GM18499 (cell line): ENCODE measurements around the gene APOL3.
"Not testable (repeated sequence)": the region's sequence is repeated elsewhere in the genome, so short reads cannot be mapped to it uniquely, and the experiment has no call there.

ENCODE experiments used
- ATAC-seq: cut with Tn5 transposase; IDR thresholded peaks from one replicate; pipeline ENCODE4 v1.9.1; 2021; ENCODE audit warnings: moderate number of reproducible peaks; ENCODE audit not compliant: insufficient read depth, unreplicated experiment

The APOL3 gene, protein sequence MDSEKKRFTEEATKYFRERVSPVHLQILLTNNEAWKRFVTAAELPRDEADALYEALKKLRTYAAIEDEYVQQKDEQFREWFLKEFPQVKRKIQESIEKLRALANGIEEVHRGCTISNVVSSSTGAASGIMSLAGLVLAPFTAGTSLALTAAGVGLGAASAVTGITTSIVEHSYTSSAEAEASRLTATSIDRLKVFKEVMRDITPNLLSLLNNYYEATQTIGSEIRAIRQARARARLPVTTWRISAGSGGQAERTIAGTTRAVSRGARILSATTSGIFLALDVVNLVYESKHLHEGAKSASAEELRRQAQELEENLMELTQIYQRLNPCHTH

DNA sequence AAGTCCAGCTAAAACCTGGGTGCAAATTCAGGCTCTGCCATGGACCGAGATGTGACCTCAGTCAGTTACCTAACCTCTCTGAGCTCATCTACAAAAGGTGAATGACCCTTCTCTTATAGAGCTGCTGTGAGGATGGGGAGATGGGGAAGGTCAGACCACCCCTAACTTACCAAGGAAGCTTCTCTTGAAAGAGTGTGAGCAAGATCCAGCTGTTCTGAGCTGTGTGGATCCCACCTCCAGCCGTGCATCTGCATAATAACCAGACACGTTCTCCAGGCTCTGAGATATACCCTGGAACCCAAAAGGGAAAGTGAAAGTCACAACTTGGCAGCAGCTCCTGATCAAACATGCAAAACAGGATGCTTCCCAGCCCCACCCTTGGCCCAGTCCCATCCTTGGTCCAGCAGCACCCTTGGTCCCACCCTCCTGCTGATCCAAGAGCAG, at the start of gene APOL3:
TSS of gene APOL3 (minus strand) at position 257 of the 444 bp plus-strand sequence. CDS start 11,700 bp downstream, outside the sequence.
- no peak for ATAC-seq

DNA sequence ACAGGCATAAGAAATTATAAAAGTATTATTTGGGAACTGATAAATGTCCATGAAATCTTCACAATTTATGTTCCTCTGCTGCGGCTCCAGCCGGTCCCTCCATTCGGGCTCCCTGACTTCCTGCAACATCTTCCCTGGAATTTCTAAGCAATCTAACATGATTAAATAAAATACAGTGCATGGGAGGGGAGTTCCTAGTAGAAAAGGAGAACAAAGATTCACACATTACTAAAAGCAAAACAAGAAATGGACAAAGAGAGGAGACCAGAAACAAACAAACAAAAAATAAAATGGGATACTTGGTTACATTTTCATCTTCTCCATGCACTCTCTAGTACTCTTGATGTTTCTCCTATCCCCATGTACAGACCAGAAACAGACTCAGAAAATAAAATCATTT, 49.7 kb upstream of the APOL3 start:
- ATAC-seq = no peak

DNA sequence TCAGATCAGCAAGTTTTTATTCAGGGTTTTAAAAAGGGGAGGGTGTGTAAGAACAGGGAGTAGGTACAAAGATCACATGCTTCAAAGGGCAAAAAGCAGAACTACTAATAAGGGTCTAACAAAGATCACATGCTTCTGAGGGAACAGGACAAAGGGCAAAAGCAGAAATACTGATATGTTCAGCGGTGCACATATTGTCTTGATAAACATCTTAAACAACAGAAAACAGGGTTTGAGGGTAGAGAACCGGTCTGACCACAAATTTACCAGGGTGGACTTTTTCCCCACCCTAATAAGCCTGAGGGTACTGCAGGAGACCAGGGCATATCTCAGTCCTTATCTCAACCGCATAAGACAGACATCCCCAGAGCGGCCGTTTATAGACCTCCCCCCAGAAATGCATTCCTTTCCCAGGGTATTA, 48.9 kb upstream of the APOL3 start:
- not testable (repeated sequence) for ATAC-seq

DNA sequence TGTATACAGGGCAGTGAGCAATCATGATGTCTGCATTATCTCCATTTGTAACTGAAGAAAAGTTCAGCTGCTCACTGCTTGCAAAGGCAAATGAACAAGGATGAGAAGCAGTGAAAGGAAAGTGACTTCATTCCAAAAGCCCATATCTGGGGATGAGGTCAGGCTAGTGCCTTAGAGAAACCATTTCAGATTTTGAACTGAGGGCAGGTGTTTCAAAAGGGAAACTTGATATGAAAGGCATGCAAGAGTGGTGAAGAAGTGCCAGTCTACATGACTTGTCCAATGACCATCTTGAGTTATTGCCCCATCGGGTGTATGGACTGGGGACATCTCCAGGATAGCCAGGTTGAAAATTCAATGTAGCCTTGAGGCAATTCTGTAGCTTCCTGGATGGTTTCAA, 48.4 kb upstream of the APOL3 start:
- no peak for ATAC-seq

DNA sequence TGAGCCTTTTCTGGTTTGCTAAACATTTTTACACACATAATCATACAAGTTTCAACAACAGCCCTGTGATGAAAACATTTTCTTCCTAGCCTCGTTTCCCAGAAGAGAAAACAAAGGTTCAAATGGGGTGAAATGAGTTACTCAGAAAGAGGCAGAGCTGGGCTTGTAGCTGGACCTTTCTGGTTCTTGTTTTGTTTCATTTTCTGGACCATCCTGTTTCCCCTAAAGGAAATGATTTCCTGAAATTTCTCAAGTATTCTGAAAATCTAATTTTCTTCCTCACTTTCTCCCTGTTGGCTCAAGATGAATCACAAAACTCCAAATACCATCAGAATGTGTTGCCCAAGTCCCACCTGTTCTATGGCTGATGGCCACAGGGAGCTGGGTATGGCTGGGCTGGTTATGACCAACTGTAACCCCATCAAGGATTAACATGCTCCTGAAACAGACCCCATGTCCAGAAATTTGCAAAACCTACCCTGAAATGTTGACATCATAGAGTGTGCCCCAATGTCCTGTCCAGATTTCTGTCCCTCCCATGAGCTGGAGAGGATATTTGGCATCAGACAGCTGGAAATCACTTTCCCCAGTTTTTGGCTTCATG, 47.7 kb upstream of the APOL3 start:
- no peak for ATAC-seq

DNA sequence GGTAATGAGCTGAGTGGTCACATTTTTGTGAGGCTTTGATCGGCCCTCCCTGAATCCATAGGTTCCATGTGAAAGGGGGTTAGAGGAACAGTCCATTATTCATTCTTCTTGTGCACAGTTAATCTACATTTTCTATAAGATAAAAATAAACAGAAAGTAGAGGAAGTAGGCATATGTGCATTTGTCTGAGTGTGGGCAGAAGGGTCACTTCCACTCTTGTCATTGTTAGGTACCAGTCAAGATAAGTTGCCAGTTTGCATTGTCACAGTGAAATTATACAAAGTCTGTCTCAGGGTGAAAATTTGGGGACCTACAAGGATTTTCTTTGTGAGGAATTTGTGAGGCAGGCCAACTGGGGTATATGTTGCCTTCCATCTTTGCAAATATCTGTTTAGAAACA, 45.7 kb upstream of the APOL3 start:
- no peak for ATAC-seq

DNA sequence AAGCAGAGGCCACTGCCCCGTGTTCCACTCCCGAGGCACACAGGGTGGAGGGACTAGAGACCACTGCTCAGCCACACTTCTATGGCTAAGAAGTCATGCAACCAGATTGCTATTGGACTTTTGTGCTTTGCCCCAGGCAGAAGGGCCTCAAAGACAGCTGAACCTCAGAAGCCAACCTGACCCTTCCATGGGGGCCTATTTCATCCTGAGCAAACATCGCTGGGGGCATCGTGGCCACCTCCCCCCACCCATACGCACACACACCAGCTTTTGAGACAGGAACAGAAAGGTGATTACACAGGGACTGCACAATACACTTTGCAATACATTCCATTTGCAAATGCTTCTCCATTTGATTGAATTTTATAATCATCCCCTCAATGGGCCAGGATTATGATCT, 45.0 kb upstream of the APOL3 start:
- not testable (repeated sequence) for ATAC-seq

DNA sequence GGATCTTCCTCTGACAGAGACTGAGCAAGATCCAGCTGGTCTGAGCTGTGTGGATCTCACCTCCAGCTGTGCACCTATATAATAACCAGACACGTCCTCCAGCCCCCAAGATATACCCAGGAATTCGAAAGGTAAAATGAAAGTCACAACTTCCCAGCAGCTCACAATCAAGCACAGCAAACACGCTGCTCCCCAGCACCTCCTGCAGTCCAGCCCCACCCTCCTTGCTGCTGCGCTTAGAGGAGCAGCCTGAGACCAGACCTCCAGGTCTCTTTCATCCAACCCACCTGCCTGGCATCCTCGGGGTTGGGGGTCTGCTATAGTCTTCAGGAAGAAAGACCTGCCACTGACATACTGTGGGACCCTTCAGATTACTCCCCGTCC, 44.1 kb upstream of the APOL3 start:
- ATAC-seq = no peak

DNA sequence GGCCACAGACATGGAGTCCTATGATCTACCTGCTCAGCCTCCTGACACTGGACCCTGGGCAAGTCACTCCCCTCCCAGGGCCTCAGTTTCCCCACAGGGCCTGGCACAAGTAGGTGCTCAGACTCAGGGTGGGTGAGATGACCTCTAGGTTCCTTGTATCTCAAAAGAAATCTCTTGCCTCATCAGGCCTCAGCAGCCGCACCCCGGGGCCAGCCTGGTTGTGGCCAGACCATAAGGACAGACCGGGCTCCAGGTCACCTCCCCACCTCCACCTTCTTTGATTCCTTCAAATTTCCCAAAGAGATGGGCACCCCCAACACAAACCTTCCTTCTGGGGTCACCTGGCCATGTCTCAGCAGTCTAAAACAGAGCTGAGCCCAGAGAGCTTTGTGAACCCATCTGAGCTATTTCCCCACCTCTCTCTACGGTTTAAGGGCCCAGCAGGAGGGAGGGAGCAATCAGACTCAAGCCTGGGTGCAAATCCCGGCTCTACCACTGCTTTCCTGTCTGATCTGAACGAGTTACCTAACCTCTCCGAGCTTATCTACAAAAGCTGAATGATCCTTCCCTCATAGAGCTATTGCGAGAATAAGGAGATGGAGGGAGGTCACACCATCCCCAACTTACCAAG, 43.6 kb upstream of the APOL3 start:
- ATAC-seq = no peak

DNA sequence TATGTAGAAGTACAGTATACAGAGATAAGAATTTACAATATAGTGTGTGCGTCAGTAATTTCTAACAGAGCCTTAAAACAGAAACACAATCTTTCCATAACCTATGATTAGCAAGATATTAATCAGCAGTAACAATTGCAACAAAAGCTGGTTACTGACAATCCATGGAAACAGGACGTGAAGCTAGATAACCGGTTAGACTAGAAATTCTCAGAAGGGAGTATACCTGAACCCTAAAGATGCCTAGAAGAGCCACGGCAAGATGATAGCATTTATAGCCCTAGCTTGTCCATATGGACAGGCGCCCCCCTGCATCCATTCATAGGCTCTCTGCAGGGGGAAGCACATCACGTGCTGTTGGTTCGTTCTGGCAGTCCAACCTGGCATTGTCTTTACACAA, 42.9 kb upstream of the APOL3 start:
- ATAC-seq = not testable (repeated sequence)

DNA sequence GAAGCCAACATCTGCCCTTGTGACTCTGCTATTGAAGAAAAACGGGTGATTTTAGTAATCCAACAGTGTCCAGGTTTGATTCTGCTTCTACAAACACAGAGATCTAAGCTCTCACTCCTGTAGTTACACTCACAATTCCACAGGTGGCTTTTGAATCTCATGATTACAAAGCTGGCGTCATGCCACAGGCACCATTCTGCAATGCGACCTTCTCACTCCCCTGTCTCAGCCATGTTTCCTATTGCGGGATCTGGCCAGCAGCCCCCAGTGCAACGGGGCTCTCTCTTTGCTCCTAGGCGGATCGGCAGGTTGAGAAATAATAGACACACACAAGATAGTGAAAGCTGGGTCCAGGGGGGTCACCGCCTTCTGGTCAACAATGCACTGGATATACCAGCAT, 42.4 kb upstream of the APOL3 start:
- ATAC-seq = not testable (repeated sequence)

DNA sequence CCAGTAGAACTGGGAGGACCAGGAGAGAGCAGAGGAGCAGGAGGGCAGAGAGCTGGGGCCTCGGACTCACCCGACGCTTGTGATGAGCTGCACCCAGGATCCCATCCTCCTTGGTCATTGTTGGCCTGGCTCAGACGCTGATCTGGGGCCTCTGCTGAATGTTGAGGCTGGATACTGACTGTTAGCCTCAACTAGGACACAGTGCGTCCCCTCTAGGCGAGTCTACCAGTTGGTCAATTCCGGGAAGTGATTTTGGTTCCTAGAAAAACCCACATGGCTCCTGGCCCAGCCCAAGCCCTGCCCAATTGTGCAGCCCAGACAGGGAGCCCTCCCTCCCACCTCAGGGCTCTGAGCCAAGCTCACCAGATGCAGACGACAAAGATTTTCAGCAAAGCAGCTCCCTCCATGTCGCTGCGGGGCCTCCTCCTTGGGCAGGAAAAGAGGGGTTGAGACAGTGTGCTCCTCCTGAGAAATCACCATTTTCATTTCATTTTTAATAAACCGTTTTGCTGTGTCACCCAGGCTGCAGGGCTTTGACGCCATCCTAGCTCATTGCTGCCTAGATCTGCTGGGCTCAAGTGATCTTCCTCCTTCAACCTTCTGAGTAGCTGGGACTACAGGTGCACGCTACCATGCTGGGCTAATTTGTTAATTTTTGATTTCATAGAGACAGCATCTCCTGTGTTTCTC, 41.2 kb upstream of the APOL3 start, which contains the start of gene APOL4:
TSS of gene APOL4 (minus strand) at position 180 of the 690 bp plus-strand sequence. CDS start at position 105, 75 bp downstream.
- ATAC-seq = no peak

DNA sequence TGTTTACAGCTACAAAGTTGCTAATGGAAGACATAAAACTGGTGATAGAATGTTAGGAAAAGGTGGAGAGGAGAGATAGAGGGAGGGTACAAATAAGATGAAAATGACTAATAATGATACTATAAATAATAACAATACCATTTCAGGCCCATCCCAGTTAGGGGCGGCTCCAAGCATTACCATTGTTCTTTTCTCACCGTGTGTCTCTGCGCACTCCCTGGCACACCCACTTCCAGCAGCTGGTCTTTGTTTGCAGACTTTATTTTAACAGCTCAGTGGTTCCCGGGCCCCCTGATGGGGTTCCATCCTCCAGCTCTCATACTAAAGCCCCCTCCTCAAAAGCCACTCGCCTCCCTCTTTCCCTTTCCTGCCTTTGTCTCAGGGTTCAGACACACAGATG, 40.5 kb upstream of the APOL3 start:
- not testable (repeated sequence) for ATAC-seq

DNA sequence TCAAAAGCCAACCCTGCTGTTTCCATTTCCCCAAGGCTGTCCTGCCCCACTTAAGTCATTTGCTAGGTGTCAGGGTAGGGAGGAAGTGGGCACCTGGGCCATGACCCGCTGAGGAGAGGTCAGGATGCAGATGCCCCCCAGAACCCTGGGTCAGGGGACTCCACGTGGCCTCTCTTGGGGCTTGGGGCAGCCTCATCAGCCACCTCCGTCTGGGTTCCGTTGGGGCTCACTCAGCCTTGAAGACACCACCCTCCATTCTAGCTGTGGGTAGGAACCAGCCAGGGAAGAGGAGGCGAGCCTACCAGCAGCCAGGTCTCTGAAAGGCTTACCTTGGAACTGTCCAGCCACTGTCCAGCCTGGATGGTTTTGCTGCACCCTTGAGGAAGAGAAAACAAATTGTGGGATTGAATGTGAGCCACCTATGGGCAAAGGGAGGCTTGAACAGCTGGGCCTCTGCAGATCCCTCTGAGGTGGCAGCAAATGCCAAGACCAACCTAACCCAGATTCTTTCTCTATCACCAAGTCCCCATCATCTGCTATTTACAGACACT, 38.5 kb upstream of the APOL3 start:
- no peak for ATAC-seq

DNA sequence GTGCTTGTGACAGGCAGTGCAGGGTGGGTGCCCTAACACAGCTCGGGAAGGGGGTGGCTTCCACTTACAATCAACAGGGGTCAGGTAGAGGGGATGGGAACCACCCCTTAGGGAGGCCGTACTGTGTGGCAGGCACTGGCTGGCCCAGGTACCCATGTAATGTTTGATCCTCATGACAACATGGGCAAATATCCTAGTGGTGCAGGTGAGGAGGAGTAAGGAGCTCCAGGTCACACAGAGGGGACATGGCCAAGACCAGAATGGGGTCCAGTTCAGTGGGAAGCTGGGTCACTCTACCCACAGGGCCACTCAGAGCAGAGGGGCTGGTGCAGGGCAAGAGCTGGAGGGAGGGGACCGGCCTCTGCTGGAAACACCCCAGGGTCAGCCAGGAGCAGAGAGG, 38.0 kb upstream of the APOL3 start:
- no peak for ATAC-seq

DNA sequence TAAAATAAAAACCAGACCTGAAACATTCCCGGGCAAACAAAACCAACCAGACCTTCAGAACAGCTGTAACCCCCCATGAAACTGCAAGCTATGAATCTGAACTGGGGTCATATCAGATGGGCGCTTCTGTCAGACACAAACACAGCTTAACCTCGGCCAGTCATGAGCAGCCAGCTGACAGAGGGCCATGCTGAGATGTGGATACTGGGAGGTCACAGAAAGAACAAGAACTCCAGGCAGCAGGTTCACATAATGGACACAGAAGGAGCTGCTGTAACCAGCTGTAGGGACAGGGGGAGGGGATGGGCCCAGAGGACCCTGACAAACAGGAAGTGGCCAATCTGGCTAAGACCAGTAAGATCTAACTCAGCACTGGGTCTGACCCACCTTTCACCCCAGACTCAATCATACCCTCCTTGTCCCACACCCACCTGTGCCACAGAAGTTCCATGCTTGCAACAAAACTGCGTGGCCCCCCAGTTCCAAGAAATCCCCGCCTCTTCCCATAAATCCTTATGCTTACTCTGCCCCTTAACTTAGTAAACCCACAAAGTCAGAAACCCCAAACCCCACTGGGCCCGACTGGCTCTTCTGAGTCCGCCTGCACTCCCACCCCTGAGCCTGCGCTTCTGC, 37.1 kb upstream of the APOL3 start:
- no peak for ATAC-seq

DNA sequence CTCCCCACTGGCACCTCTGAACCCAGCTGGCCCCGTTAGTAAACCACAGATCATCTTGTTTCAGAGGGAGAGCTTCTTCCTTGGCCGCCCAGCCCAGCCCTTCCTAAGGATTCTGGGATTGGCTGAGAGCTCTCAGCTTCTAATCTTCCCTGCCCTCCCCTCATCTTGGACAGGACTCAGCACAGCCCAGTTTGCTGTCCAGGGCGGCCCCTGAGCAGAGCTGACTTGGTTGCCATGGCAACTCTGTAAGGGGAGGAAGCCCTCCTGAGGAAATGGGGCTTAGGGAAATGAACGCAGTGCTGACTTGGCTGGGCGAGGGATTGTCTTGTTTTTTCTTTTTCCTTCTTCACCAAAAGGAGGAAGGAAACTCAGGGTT, 36.5 kb upstream of the APOL3 start:
- ATAC-seq = no peak

DNA sequence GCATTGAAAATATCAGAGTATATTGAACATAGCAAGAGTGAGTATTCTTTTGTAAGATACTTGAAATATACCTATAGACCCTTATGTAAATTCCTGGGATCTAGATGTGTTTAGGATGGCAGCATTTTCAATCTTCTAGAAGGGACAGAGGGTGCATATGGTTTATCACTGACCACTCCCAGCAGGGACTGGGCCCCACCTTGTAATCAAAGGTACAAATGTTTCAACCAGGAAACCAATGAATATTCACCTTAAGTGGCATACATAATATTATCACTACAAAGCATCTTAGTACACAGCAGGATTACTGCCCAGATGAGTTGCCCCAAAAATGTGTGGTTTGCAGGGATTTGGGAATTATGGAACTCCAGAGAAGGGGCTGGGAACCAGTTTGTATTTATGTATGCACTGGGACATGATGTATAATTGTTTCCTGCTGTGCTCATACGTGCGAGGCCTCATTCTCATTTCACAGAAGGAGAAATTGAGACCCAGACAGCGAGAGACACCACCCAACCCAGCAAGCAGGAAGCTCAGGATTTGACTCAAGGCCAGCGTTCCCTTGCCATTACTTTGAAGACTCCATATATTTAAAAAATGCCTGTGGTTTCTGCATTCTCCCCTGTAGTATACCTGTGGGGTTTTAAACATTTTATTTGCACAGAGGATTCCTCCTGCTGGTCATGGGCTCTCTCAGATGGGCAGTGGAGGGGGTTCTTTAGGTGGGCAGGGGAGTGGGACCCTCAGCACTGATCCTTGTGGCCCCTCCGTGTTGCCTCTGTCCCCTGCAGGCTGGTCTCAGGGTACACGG, 35.9 kb upstream of the APOL3 start:
- ATAC-seq = no peak

DNA sequence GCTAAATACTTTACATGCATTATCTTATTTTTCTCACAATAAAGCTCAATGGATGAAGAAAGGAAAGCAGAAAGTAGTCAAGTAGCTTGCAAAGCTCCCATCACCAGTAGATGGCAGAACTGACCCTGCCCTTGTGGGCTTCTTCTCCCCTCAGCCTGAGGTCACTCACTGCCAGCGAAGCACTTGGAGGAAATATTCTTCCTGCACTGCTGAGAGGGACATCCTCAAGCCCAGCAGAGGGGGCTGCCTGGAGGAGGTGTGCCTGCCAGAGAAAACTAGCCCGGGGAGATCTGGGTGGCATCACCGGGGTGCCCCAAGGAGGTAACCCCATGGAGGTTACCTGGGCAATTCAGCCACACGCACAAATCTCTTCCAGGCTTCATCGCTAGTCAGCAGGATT, 34.4 kb upstream of the APOL3 start:
- ATAC-seq = no peak
